8988T (cell line): ENCODE measurements around the gene CDON.
"Not testable (repeated sequence)": the region's sequence is repeated elsewhere in the genome, so short reads cannot be mapped to it uniquely, and the experiment has no call there.

ENCODE experiments used
- DNase-seq: peaks from one replicate; pipeline ENCODE4 v3.0.0; 2011

Gene CDON

DNA sequence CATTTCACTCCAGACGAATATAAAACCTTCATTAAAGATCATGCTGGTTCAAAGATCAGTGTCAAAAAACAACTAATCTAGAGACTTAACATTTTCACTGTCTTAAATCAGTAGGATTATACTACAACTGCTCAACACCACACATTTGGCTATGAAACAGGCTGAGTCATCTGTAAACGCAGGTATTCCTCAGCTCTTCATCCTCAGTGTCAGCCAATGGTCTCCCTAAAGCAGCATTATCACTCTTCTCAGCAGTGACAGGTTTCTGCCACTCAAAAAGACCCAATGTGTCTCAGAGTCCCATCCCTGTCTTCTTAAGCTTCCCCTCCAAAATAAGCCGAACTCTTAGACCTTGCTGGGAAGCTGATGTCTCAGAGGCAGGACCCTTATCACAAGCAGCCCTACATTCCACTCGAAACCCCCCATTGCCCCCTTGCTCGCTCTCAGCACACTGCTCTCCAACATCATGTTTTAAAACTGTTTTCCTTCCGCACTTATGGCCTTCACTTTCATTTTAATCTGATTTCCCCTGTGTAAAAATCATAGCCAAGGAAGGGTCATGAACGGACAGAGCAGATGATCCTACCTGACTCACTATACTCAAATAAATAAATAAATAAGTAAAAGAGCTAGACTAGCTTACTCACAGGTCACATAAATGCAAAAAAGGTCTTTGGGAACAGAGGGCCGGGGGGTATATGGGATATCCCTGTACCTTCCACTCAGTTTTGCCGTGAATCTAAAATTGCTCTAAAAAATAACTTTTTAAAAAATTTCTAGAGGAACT, 23.0 kb downstream of the CDON start:
- no peak for DNase-seq

DNA sequence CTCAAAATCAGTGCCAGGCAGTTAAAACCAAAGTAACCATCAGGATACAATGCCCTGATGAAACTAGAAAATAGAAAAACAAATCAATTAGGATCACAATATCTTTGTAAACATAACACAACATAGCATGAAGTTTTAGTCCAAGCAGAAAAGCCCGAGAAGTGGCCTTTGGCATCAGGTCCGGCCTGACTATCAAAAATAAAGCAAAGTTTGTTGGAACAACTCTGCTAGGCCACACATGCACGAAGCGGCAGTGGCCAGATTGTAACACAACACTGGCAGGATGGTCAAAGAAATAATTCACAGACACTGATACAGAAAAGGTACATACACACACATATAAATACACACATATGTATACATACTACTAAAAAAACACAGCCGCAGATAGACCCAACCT, 26.9 kb downstream of the CDON start:
- DNase-seq, result no peak

DNA sequence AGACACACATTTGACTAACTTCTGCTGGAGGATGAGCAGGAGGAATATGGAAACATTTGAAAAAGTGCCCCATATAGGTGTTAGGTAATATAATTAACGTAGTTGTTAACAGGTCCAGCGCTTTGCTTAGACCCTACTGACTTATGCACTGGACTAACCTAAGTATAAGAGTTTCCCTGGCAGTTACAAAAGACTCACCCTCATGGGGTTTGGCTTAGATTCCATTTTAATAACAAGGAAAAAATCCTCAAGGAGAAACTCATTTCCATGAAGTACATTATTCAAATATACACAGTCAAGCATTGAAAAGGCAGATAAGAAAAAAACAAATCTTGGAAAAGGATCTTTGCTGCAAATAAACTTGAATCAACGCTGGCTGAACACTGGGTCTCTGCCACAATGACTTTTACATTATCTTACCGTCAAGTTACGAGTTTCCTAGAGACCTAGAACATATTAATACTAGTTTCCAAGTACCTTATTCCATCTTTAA, 27.7 kb downstream of the CDON start:
- DNase-seq, result no peak

DNA sequence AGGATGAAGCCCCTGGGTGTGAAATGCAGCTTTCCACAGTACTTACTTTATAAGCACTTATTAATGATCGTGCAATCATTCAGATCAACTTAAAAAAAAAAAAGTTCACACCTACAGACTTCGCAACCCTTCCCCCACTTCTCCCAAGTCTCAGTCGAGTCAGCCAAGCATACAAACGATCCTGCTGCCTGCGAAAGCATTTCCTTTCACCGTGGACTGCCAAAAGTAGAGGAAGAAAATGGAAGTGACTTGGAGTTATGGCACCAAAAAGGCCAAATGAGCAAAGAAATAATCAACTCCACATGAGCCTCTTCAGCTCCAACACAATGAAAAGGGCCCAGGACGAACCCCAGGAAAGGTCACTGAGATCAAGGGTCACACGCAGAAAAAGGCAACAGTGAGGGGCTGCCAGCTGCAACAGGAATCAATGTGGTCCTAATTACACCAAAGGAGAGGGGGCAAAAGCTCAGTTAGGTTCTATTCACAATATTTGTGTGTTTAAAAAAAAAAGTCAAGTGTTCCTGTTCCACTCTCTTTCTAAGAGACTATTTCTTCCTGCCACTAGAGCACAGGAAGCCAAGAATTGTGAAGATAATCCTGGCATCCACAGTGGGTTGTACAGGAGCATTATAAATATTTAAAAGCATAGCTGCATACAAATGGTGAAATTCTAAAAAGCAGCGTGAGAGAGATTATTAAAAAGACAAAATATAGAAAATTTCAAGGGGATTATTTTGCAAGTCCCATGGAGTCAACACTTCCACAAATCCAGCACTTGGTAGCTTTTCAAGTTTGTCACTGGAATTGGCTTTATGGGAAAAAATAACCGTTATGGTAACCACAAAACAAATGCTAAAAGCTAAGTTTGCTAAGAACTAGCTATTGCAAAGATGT, 28.4 kb downstream of the CDON start:
- no peak for DNase-seq

DNA sequence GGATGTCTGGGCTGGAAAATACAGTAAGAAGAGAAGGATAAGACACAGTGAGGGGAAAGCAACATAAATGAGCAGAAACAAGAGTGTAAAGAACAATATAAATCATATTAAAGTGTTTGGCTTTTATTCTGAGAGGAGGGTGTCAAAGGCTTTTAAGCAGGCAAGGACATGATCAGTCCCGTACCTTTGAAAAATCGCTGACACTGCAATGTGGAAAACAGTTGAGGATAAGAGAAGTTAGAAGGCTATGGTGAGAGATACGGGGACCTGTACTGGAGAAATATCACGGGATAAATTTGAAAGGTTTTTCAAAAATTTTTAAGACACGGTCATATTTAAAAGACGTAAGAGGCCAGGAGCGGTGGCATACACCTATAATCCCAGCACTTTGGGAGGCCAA, 30.3 kb downstream of the CDON start:
- DNase-seq, result no peak

DNA sequence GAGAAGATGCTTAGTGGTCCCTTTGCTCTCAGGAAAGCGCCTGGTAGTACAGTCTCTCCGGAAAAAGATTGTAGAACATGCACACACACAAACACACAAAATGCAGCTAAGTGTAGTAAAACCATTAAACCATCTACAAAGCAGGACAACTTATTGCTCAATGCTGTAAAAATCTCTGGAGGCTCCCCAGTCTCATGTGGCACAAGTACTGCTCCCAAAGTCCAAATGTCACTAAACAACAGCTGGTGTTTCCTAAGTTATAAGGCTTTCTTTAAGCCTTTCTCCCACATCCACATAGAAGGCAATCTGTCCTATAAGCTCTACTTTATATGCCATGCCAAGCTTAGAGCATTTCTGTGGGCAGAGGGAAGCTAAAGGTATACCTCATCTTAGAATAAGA, 32.9 kb downstream of the CDON start:
- no peak for DNase-seq

DNA sequence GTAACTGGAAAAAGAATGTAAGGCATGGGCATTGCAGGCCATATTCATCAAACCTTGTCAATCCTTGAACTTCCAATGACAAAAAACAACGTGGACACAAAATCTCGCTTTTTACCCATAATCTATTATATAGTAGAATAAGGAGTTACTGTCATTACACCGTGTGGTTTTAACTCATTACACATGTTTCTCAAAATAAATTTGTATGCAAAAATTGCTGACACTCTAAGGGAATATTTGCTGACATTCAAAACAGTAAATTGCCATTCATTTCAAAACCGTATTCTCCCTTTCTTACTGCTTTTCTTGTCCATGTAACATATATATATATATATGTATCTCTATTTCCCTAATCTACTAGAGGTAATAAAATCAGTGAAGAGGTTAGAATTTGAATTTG, 33.4 kb downstream of the CDON start:
- DNase-seq, result no peak

DNA sequence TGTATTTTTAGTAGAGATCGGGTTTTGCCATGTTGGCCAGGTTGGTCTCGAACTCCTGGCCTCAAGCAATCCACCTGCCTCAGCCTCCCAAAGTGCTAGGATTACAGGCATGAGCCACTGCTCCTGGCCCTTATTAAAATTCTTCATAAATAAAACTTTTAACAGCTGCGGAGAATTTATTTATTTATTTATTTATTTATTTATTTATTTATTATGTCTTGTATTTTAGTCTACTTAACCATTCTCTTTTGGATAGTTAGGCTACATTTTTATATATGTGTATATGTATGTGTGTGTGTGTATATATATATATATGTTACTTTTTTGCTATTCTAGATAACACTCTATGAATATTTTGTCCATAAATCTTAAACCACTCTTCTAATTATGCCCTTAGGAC, 34.1 kb downstream of the CDON start:
- DNase-seq, result not testable (repeated sequence)

DNA sequence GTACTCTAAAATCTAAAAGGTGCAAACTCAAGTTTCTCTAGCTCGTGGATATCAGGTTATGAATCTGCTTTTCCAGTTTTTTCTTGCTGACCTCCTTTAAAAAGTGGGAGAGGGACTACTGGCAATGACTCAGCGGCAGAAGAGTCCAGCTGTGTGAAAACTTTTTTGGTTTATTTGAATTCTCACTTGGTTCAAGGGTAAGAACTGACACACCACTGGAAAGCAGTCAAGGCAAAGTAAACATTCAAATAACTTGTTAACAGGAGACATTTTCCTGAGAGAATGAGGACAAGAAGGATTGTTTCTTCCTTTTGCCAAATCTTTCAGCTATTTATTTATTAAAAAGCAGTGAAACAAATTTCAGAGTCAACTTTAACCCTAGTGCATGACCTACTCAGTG, 36.1 kb downstream of the CDON start:
- DNase-seq, result no peak

DNA sequence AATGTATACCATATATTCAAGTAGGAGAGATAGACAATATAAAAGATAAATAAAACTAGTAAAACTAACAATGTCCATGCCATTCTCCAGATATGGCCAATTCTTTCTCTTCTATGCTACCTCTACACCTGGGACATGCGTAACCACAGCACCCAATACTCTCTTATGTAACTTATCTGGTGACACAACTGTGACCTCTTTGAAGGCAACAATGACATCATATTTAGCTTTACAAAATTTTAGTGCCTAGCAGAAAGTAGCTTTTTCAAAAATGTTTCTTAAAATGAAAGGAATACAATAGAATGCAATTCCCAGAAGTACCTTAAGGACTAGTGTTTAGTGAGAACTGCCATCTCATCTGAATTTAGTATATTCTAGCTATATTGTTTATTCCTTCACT, 36.8 kb downstream of the CDON start:
- DNase-seq, result no peak

DNA sequence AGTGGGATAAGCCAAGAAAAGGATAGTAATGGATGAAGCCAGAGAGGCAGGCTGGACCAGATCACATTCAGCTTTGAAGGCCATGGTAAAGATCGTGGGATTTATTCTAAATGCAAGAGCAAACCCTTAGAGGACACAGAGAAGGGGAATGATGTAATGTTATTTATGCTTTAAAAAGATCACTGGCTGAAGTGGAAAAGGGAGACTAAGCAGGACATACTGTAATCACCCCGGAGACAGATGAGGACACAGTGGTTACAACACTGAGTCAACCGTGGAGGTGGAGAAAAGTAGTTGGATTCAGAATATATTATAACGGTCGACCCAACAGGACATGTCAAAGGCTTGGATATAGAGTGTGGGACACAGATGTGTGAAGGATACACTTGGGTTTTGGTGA, 38.5 kb downstream of the CDON start:
- DNase-seq, result no peak

DNA sequence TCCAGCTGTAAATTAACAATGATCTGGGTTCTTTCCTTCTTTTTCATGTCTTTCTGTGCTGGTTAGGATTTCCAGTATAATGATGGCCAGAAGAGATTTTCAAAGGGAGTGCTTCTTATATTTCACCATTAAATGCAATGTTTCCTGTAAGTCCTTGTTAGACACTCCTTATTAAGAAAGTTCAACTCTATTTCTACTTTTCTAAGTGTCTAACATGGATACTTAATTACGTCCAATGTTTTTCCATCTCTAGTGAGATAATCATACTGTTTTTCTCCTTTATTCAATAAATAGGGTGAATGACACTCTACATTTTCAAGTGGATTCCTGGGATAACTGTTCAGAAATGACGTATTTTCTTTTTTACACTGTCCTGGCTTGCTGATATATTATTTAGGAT, 49.8 kb downstream of the CDON start:
- DNase-seq, result no peak

DNA sequence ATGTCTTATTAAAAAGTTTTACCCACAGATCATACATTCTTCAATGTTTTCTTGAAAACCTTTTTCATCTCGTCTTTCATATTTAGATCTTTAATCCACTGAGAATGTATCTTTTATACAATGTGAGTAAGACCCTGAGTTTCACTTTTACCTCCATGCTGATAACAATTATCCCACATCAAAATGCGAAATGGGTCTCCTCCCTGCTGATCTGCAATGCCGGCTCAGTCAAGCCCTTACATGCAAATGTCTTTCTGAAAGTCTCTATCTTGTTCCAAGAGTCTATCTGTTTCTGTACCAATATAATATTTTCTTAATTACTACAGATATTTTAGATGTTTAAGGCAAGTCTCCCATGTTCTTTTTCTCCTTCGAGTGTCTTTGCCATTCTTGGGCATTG, 50.9 kb downstream of the CDON start:
- no peak for DNase-seq

DNA sequence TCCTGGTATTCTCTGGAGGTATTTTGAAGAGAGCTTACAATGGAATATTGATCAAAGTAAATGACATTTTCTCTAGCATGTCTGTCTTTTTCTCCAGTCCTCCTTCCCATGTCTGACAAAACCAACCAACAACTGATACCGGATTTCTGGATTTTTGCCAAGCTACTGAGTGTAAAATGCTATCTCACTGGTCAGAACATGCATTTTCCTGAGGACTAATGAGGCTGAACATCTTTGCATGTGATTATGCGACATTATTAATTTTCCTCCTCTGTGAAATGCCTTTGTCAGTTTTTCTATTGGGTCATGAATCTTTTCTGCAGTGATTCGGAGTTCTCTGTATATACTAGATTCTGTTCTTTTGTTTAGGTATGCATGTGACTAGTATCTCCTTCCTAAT, 51.4 kb downstream of the CDON start:
- no peak for DNase-seq

DNA sequence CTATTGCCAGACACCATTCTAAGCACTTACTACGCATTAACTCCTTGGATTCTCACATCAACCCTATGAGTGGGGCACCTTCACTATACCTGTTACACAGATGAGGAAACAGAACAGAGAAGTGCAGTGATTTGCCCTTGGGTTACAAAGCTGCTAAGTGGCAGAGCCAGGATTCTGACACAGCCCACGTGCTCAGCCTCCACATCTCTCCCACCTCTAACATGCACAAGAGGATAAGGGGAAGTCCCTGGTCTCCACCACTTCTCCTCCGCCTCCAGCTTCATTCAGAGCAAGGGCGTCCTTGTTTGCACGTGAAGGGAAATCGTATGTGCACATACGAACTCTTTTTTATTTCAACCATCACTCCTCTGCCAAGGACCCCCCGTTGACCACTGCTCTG, 53.7 kb downstream of the CDON start:
- DNase-seq, result no peak

DNA sequence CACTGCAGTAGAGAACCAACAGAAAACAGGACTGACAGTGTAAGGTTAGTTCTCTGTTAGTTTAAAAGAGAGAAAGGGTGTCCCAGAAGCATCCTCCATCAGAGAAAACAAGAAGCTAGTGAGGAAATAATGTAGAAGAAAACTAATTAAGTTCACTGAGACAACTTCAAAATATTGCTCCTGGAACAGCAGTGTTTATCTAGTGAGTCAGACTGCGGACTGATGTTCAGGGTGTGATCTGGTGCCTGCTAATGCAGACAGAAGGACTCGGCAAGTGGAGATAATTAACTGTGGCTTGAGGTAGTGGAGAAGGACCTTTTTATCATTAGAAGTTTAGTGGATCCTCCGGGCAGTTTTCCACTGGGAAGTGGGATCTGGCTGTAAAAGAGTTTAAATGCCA, 55.4 kb downstream of the CDON start:
- no peak for DNase-seq

DNA sequence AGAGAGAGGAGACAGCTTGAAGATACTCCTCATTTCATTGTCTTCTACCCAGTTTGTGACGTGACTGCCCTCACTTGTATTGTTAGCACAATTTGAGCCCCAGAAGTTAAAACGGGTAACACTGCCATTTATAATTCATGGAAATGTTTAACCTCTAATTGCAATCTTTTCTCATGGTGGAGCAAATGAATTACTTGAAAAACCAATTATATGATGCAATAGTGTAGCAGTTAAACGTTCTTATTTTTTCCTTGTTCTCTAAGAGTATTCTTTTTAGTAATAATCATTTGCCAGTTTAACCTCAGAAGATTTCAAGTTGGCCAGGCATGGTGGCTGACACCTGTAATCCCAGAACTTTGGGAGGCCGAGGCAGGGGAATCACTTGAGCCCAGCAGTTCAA, 56.6 kb downstream of the CDON start:
- no peak for DNase-seq

DNA sequence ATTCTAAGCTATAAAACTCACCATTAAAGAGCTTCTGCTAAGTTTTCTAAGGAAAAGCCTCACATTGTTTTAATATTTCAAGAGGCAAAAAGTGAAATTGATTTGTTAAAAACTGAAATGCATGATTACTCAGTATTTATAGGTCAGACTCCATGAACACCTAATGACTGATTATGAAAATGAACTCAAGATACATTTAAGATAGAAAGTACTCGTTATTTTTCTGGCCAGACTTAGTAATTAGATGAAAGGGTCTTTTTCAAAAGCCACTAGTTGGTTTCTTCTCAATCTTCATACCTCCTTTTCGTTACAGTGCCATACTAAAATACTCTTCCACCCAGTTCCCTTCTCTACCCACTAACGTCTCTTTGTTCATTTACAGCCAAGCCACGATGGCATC, 60.5 kb downstream of the CDON start:
- DNase-seq, result no peak

DNA sequence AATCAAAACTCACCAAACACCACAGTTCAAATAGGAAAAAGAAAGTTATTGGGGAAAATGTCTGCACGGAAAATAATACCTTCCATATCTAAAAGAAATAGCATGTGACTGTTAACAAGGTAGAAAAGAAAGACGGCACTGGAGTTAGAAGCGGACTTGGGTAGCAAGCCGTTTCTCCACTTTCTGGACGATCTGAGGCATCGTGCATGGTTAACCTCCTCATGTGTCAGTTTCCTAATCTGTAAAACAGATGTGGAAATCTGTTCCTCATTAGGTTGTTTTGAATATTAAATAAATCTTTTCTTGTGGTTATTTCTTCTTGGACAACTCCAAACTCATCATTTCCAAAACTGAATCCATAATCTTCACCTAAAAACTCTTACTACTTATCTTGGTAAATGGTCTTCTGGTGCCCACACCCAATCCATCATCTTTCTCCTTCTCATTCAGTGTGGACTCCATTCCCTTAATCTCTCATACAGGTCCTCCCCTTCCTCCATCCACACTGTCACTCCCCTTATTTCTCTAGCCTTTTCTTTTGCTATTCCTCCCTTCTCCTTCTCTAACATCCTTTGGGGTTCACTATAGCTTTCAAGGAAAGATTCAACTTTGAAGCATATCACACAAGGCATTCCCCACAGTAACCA, 63.3 kb downstream of the CDON start:
- DNase-seq, result no peak

DNA sequence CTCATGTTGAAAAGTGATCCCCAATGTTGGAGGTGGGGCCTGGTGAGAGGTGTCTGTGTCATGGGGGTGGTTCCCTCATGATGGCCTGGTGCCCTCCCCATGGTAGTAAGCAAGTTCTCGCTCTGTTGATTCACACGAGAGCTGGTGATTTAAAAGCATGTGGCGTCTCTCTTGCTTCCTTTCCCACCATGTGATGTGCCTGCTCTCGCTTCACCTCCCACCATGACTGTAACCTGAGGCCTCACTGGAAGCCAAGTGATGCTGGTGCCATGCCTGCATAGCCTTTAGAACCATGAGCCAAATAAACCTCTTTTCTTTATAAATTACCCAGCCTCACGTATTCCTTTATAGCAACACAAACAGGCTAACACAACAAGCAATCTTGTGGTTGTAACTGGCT, 64.4 kb downstream of the CDON start:
- no peak for DNase-seq

DNA sequence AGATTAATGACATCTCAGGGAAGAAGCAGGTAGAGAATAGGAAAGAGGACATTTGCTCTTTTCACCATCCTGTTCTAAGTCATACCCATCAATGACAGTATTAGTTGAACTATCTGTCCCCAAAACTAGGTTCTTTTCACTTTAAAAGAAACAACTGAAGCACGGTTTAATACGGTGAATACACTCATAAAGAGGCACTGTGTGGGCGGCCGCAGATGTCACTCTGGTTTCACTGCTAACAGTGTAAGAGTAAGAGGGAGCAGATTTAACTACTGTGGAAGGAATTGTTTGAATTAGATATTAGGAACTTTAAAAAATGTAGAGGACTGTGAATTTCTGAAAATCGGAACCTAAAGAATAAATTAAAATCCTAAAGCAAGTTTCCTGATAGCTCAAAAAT, 67.4 kb downstream of the CDON start:
- DNase-seq, result no peak

DNA sequence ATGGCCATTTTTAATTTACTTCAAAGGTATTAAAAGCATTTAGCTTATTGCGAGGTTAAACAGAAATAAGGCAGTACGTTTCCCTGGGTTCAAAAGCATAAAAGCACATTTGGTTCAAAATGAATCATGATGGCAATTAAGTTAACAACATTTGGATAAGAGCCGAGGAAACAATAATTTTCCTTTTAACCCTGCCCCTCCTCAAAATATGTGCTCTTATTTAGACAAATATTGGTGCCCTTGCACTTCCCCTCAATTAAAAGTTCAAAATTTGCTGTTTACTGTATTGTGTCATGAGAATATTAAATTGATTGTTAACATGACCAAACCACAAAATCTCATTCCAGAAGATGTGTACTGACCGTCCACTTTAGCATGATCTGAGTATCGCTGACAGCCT, 68.2 kb downstream of the CDON start:
- no peak for DNase-seq

DNA sequence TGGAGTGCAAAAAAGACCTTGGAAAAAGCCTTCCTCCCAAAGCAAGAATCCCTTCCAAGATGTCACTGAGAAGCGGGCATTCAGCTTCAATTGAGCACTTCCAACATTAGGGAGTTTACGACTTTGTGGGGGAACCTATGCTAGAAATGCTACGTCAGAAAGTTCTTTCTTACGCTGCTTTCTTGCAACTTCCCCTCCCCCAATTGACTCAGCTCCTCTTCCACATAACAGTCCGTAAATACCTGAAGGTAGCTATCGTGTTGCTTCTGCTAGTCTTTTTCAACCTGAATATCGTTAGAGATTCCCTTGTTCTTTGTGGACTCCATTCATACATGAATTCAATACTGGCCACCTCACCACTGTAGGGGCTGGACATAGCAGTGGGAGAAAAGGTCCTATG, 69.8 kb downstream of the CDON start:
- DNase-seq, result no peak

DNA sequence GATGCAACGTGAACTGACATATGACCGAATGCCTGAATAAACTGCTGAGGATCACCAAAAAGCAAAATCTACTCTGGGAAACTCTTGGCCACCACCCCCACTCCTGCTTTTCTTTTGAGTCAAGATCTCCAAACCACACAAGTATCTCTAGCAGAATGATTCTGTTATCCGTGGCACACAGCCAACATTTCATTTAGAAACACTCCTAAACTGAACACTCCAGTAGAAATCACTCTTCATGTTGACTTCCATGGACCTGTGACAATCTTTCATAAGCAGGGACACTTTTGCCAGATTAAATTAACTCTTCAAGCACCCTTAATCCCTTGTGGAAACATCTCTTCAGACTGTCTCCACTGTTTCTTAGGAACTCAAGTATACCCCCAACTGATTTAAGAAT, 72.4 kb downstream of the CDON start:
- no peak for DNase-seq
